Naive thymus-derived CD4-positive, alpha-beta T cell (primary cell): ENCODE results near the gene KLHL24. TPM values are rescaled to one million over a fixed set of nuclear protein-coding genes. Genes with fewer than 3 reads are reported as not detected.

Experiments used
- ATAC-seq: fragments of 150-1000 bp; cut with Tn5 transposase; 2 replicates; pipeline ENCODE4 v1.10.0; 2021; ENCODE audit warnings: mild to moderate bottlenecking, moderate library complexity
- CTCF ChIA-PET: fragments of 350-600 bp; sonication (Branson Sonifier 250); formaldehyde crosslinking; loops from one replicate; lab custom pipeline; 2021; ENCODE audit warnings: antibody characterized with exemption; lab: Charles Lee
- POLR2A ChIA-PET: fragments of 350-600 bp; sonication (Branson Sonifier 250); formaldehyde crosslinking; loops from one replicate; lab custom pipeline; 2021; ENCODE audit warnings: antibody characterized with exemption, inconsistent platforms; lab: Charles Lee
- DNase-seq, 9 donors: peaks; one replicate each; pipeline versions ENCODE4 v3.0.0 to v3.0.0-alpha.2; 2020 to 2022; ENCODE audit warnings: mixed read lengths in 1 of 9
- H3K27ac ChIP-seq: one replicate; pipeline ENCODE4 v1.7.0; 2013; ENCODE audit warnings: mild to moderate bottlenecking, low read depth, low read length, moderate library complexity
- H3K27me3 ChIP-seq, 2 donors: one replicate each; pipeline ENCODE4 v1.7.0; 2013; ENCODE audit warnings: low read length in 2 of 2, mild to moderate bottlenecking in 2 of 2, moderate library complexity in 2 of 2; ENCODE audit not compliant: control insufficient read depth in 2 of 2, insufficient read depth in 2 of 2
- H3K36me3 ChIP-seq, 3 experiments: 1 replicate in 2 of 3; 2 replicates in 1 of 3; pipeline ENCODE4 v1.7.0; 2013; ENCODE audit warnings: low read length in 3 of 3, mild to moderate bottlenecking in 3 of 3, moderate library complexity in 1 of 3; ENCODE audit not compliant: insufficient read depth in 3 of 3, control insufficient read depth in 2 of 3
- H3K4me1 ChIP-seq, 2 donors: one replicate each; pipeline ENCODE4 v1.7.0; 2013; ENCODE audit warnings: low read length in 2 of 2, mild to moderate bottlenecking in 2 of 2, moderate library complexity in 1 of 2; ENCODE audit not compliant: control insufficient read depth in 2 of 2, insufficient read depth in 2 of 2
- H3K4me3 ChIP-seq: 2 replicates; pipeline ENCODE4 v1.7.0; 2013; ENCODE audit warnings: mild to moderate bottlenecking, low read length
- H3K9me3 ChIP-seq, 3 experiments: 1 replicate in 2 of 3; 2 replicates in 1 of 3; pipeline ENCODE4 v1.7.0; 2013; ENCODE audit warnings: low read length in 3 of 3; ENCODE audit not compliant: control insufficient read depth in 2 of 3
- H3K27ac Mint-ChIP-seq, 9 donors: one replicate each; pipeline ENCODE4 v1.8.0; 2020 to 2022; ENCODE audit warnings: mixed read lengths in 9 of 9, mild to moderate bottlenecking in 8 of 9, moderate library complexity in 5 of 9, inconsistent platforms in 2 of 9
- H3K27me3 Mint-ChIP-seq, 5 donors: one replicate each; pipeline ENCODE4 v1.8.0; 2021 to 2022; ENCODE audit warnings: mixed read lengths in 5 of 5, mild to moderate bottlenecking in 1 of 5
- H3K36me3 Mint-ChIP-seq, 5 donors: one replicate each; pipeline ENCODE4 v1.8.0; 2020 to 2022; ENCODE audit warnings: mixed read lengths in 5 of 5, mild to moderate bottlenecking in 3 of 5, inconsistent platforms in 1 of 5
- H3K4me1 Mint-ChIP-seq, 7 donors: one replicate each; pipeline ENCODE4 v1.8.0; 2020 to 2022; ENCODE audit warnings: mixed read lengths in 7 of 7, mild to moderate bottlenecking in 3 of 7, inconsistent platforms in 1 of 7
- H3K4me3 Mint-ChIP-seq, 10 donors: one replicate each; pipeline ENCODE4 v1.8.0; 2020 to 2022; ENCODE audit warnings: mild to moderate bottlenecking in 10 of 10, mixed read lengths in 10 of 10, moderate library complexity in 6 of 10, inconsistent platforms in 2 of 10
- H3K9me3 Mint-ChIP-seq, 11 donors: one replicate each; pipeline ENCODE4 v1.8.0; 2020 to 2022; ENCODE audit warnings: mixed read lengths in 11 of 11, mild to moderate bottlenecking in 4 of 11, inconsistent platforms in 1 of 11, moderate library complexity in 1 of 11
- intact Hi-C, 2 donors: fragments of 100-400 bp; cut with micrococcal nuclease; formaldehyde crosslinking; loops; one replicate each; pipeline ENCODE4 v1.15.1; 2023
- polyA plus RNA-seq, 2 donors: library from polyadenylated mRNA; unstranded; fragments of 300-500 nt; fragmentation: Illumina TruSeq; gene quantifications; one replicate each; pipeline ENCODE4 v1.2.3, GENCODE V29; 2021
- total RNA-seq, 6 experiments: library from RNA in 5 of 6; stranded (reverse) in 5 of 6; gene quantifications; 1 replicate in 5 of 6; 2 replicates in 1 of 6; pipeline ENCODE4 v1.2.3 and lab custom pipeline; 2021 to 2026

Gene KLHL24
- total and polyA plus RNA-seq, 7 experiments from 2014 or later: 25.3 to 161 (median 118) TPM

GRCh38 chr3:183718012-183718411 lies 82.6 kb downstream of the KLHL24 start:
- POLR2A ChIA-PET: no interaction called here
- Mint-ChIP-seq H3K27ac (no peak overlapping the region), H3K4me3 (no peak overlapping the region), H3K9me3 (no peaks in the 10 kb centered on the region), H3K27me3 (no peaks in the 10 kb centered on the region), H3K4me1 (peaks cover 0 to 7% (median 3%) of the 10 kb centered on the region in 7 donors), H3K36me3 (peaks cover 13 to 48% (median 25%) of the 10 kb centered on the region in 5 donors)
- CTCF ChIA-PET: no interaction called here
- intact Hi-C loops: no loop called here
- no peak for DNase-seq
- Histone ChIP-seq H3K4me1 (no peaks in the 10 kb centered on the region), H3K27me3 (no peaks in the 10 kb centered on the region), H3K36me3 (peaks cover 0 to 47% (median 10%) of the 10 kb centered on the region in 3 experiments), H3K27ac (no peak overlapping the region), H3K9me3 (no peaks in the 10 kb centered on the region), H3K4me3 (no peak overlapping the region)
- ATAC-seq: no peak

GRCh38 chr3:183725387-183725786 lies 90.0 kb downstream of the KLHL24 start:
- Histone ChIP-seq H3K27ac (no peak overlapping the region), H3K9me3 (no peaks in the 10 kb centered on the region), H3K4me1 (no peaks in the 10 kb centered on the region), H3K4me3 (no peak overlapping the region), H3K36me3 (peaks cover 0 to 53% (median 0%) of the 10 kb centered on the region in 3 experiments), H3K27me3 (no peaks in the 10 kb centered on the region)
- Mint-ChIP-seq H3K27ac (peak overlapping the region in 1 of 9 donors; percentile 41), H3K4me3 (no peak overlapping the region), H3K9me3 (no peaks in the 10 kb centered on the region), H3K27me3 (no peaks in the 10 kb centered on the region), H3K36me3 (peaks cover 17 to 68% (median 42%) of the 10 kb centered on the region in 5 donors), H3K4me1 (peaks cover 0 to 5% (median 0%) of the 10 kb centered on the region in 7 donors)
- ATAC-seq (no peak), DNase-seq (no peak)
- intact Hi-C loops: no loop called here
- ChIA-PET POLR2A (no interaction called here), CTCF (no interaction called here)

GRCh38 chr3:183728204-183728603 lies 92.8 kb downstream of the KLHL24 start:
- ATAC-seq (no peak), DNase-seq (no peak)
- Histone ChIP-seq H3K9me3 (no peaks in the 10 kb centered on the region), H3K36me3 (peaks cover 0 to 42% (median 0%) of the 10 kb centered on the region in 3 experiments), H3K27me3 (no peaks in the 10 kb centered on the region), H3K4me1 (no peaks in the 10 kb centered on the region), H3K4me3 (no peak overlapping the region), H3K27ac (no peak overlapping the region)
- peak overlapping the region in 1 of 9 donors; percentile 25 for H3K27ac Mint-ChIP-seq
- ChIA-PET POLR2A (no interaction called here), CTCF (no interaction called here)
- intact Hi-C loops: no loop called here
- H3K36me3 Mint-ChIP-seq: peaks cover 18 to 62% (median 38%) of the 10 kb centered on the region in 5 donors
- H3K9me3 Mint-ChIP-seq: no peaks in the 10 kb centered on the region
- no peak overlapping the region for H3K4me3 Mint-ChIP-seq
- peaks cover 0 to 2% (median 0%) of the 10 kb centered on the region in 7 donors for H3K4me1 Mint-ChIP-seq
- H3K27me3 Mint-ChIP-seq: no peaks in the 10 kb centered on the region

- Mint-ChIP-seq H3K4me1 (peaks cover 0 to 2% (median 0%) of the 10 kb centered on the region in 7 donors), H3K27ac (no peak overlapping the region), H3K36me3 (peaks cover 24 to 69% (median 42%) of the 10 kb centered on the region in 5 donors), H3K9me3 (no peaks in the 10 kb centered on the region), H3K27me3 (no peaks in the 10 kb centered on the region), H3K4me3 (no peak overlapping the region)
- intact Hi-C loops: no loop called here
- POLR2A ChIA-PET: no interaction called here
- H3K36me3 ChIP-seq: peaks cover 0 to 46% (median 0%) of the 10 kb centered on the region in 3 experiments
- H3K27ac ChIP-seq: no peak overlapping the region
- H3K4me3 ChIP-seq: no peak overlapping the region
- no peaks in the 10 kb centered on the region for H3K9me3 ChIP-seq
- DNase-seq (no peak), ATAC-seq (no peak)
- H3K27me3 ChIP-seq: no peaks in the 10 kb centered on the region
- CTCF ChIA-PET: no interaction called here
- H3K4me1 ChIP-seq: no peaks in the 10 kb centered on the region
These were observed 94.9 kb downstream of the KLHL24 start for GRCh38 chr3:183730361-183730760.

GRCh38 chr3:183731611-183732010 lies 96.2 kb downstream of the KLHL24 start:
- intact Hi-C loops: no loop called here
- Histone ChIP-seq H3K4me3 (no peak overlapping the region), H3K4me1 (no peaks in the 10 kb centered on the region), H3K36me3 (peaks cover 0 to 41% (median under 1%) of the 10 kb centered on the region in 3 experiments), H3K27ac (no peak overlapping the region), H3K27me3 (no peaks in the 10 kb centered on the region), H3K9me3 (no peaks in the 10 kb centered on the region)
- Mint-ChIP-seq H3K4me3 (no peak overlapping the region), H3K27me3 (no peaks in the 10 kb centered on the region), H3K36me3 (peaks cover 18 to 69% (median 43%) of the 10 kb centered on the region in 5 donors), H3K27ac (peak overlapping the region in 1 of 9 donors; percentile 38), H3K9me3 (no peaks in the 10 kb centered on the region), H3K4me1 (peaks cover 0 to 4% (median 0%) of the 10 kb centered on the region in 7 donors)
- ATAC-seq: no peak
- CTCF ChIA-PET: no interaction called here
- no peak for DNase-seq
- POLR2A ChIA-PET: no interaction called here

GRCh38 chr3:183733553-183733952 lies 98.1 kb downstream of the KLHL24 start:
- H3K4me3 Mint-ChIP-seq: no peak overlapping the region
- H3K36me3 ChIP-seq: peaks cover 0 to 33% (median 8%) of the 10 kb centered on the region in 3 experiments
- ATAC-seq (no peak), DNase-seq (no peak)
- no peaks in the 10 kb centered on the region for H3K27me3 ChIP-seq
- no peaks in the 10 kb centered on the region for H3K27me3 Mint-ChIP-seq
- no peak overlapping the region for H3K27ac Mint-ChIP-seq
- peaks cover 0 to 4% (median 0%) of the 10 kb centered on the region in 7 donors for H3K4me1 Mint-ChIP-seq
- no peaks in the 10 kb centered on the region for H3K9me3 ChIP-seq
- intact Hi-C loops: no loop called here
- no peak overlapping the region for H3K27ac ChIP-seq
- H3K4me1 ChIP-seq: no peaks in the 10 kb centered on the region
- no peak overlapping the region for H3K4me3 ChIP-seq
- H3K9me3 Mint-ChIP-seq: peaks cover 0 to 4% (median 0%) of the 10 kb centered on the region in 11 donors
- H3K36me3 Mint-ChIP-seq: peaks cover 16 to 72% (median 50%) of the 10 kb centered on the region in 5 donors
- ChIA-PET CTCF (no interaction called here), POLR2A (no interaction called here)
